K562 (cell line): ENCODE data around the gene LAMA5. TPM values are rescaled to one million over a fixed set of nuclear protein-coding genes. Genes with fewer than 3 reads are reported as not detected.

Source experiments
- ARHGAP35 ChIP-seq: fragments of 450-650 bp; IDR thresholded peaks from 2 replicates; pipeline ENCODE4 v1.6.1; 2018; ENCODE audit not compliant: partially characterized antibody
- ATF6 ChIP-seq: sonication (generic); formaldehyde crosslinking; IDR thresholded peaks from 2 replicates; pipeline ENCODE4 v1.4.0; 2020; ENCODE audit warnings: mild to moderate bottlenecking, missing genetic modification reagents
- CTCFL ChIP-seq: IDR thresholded peaks from 2 replicates; pipeline ENCODE4 v1.6.1; 2011; ENCODE audit warnings: borderline replicate concordance, low read depth, mild to moderate bottlenecking, moderate library complexity, low read length; ENCODE audit not compliant: insufficient read depth, poor library complexity, severe bottlenecking
- DIDO1 ChIP-seq: fragments of 450-650 bp; IDR thresholded peaks from 2 replicates; pipeline ENCODE4 v1.6.1; 2016; ENCODE audit warnings: low read depth, missing biosample characterization, missing genetic modification characterization
- GTF2E2 ChIP-seq: fragments of 200-800 bp; sonication (Bioruptor generic); IDR thresholded peaks from 2 replicates; pipeline ENCODE4 v1.6.1; 2016; ENCODE audit warnings: missing genetic modification characterization, missing compliant biosample characterization
- HOXB6 ChIP-seq: fragments of 250-450 bp; sonication (Bioruptor Pico); IDR thresholded peaks from 2 replicates; pipeline ENCODE4 v1.5.1; 2022; ENCODE audit warnings: mild to moderate bottlenecking, borderline replicate concordance
- LARP7 ChIP-seq: fragments of 450-650 bp; IDR thresholded peaks from 2 replicates; pipeline ENCODE4 v1.6.1; 2016
- PRDM10 ChIP-seq: fragments of 450-650 bp; IDR thresholded peaks from 2 replicates; pipeline ENCODE4 v1.6.1; 2018; ENCODE audit not compliant: partially characterized antibody
- RB1 ChIP-seq: fragments of 450-650 bp; IDR thresholded peaks from 2 replicates; pipeline ENCODE4 v1.6.1; 2017; ENCODE audit warnings: low read depth, mild to moderate bottlenecking
- SIN3B ChIP-seq: fragments of 450-650 bp; IDR thresholded peaks from 2 replicates; pipeline ENCODE4 v1.6.1; 2017; ENCODE audit warnings: low read depth, mild to moderate bottlenecking, moderate library complexity
- ZFP36 ChIP-seq: fragments of 150-350 bp; IDR thresholded peaks from 2 replicates; pipeline ENCODE4 v1.6.1; 2018; ENCODE audit warnings: low read length, low read depth; ENCODE audit not compliant: partially characterized antibody
- ZHX1 ChIP-seq: fragments of 150-350 bp; conservative IDR thresholded peaks from 2 replicates; pipeline ENCODE4 v1.6.1; 2014; ENCODE audit warnings: low read length
- ZNF146 ChIP-seq: IDR thresholded peaks from one replicate; pipeline ENCODE4 v1.6.1; 2018; ENCODE audit warnings: missing compliant biosample characterization; ENCODE audit not compliant: unreplicated experiment
- polyA plus RNA-seq, 8 experiments: library from polyadenylated mRNA; depleted of rRNA in 4 of 8; stranded (reverse) in 5 of 8; unstranded in 3 of 8; fragments of >200 nt; fragmentation: Nextera tagmentation in 2 of 8; fragmentation: Illumina TruSeq in 1 of 8; extraction: Ambion mirVana in 2 of 8; extraction: Trizol in 1 of 8; gene quantifications; 2 replicates each; pipeline versions ENCODE4 v1.2.1 to v1.2.3, GENCODE V29; 2011 to 2014; ENCODE audit warnings: inconsistent platforms in 1 of 8, missing spikeins in 1 of 8
- total RNA-seq, 7 experiments: library from RNA; depleted of rRNA in 6 of 7; stranded (reverse); fragments of >200 nt in 6 of 7; fragmentation: Illumina TruSeq in 2 of 7; extraction: Trizol in 2 of 7; gene quantifications; 2 replicates each; pipeline versions ENCODE4 v1.2.1 to v1.2.3, GENCODE V29; 2011 to 2021; ENCODE audit warnings: low replicate concordance in 1 of 7

Gene LAMA5
- total and polyA plus RNA-seq, 9 of the 15 experiments (the other 6 are each of a cell fraction or from before 2014, with no cell fraction given) = 0.31 to 101 (median 7.8) TPM

GRCh38 chr20:62302341-62303061, 64.6 kb downstream of the LAMA5 start, which contains the start of gene ADRM1 (continued):
- TF ChIP-seq ZHX1 (no peak), ZFP36 (no peak), ZNF146 (CRISPR knock-in tag) (no peak), SIN3B (peak; percentile 63), DIDO1 (tag) (no peak), PRDM10 (peak; percentile 22), ARHGAP35 (no peak), CTCFL (peak; percentile 93), GTF2E2 (tag) (peak; percentile 89; the same call in 1 of the 2 replicates), HOXB6 (CRISPR knock-in tag) (no peak), RB1 (peak; percentile 97), ATF6 (CRISPR knock-in tag) (no peak), LARP7 (no peak)
